Mammary epithelial cell (primary cell): ENCODE data around the gene ADARB1.

Source experiments
- CTCF ChIP-seq, 2 donors: IDR thresholded peaks in 1 of 2; conservative IDR thresholded peaks in 1 of 2; 2 replicates each; pipeline ENCODE4 v1.5.1; 2011 to 2012; ENCODE audit warnings: inconsistent platforms in 2 of 2, low read length in 2 of 2, mild to moderate bottlenecking in 2 of 2, control low read depth in 1 of 2, low read depth in 1 of 2; ENCODE audit not compliant: insufficient read depth in 1 of 2; ENCODE audit errors: extremely low read depth in 1 of 2
- EZH2 ChIP-seq: IDR thresholded peaks from 2 replicates; pipeline ENCODE4 v1.6.1; 2012; ENCODE audit warnings: low read length, inconsistent platforms, borderline replicate concordance

- TF ChIP-seq CTCF (conservative IDR thresholded peaks at IDR 0.05 in 1 of 2, IDR thresholded peaks at IDR 0.05 in 1 of 2; ENCODE audit: extremely low read depth in 1 of 2, insufficient read depth in 1 of 2, low read depth in 1 of 2, low read length in 2 of 2) (no peak), EZH2 (no peak)
Measured at GRCh38 chr21:45199201-45199600, 124.8 kb downstream of the ADARB1 start.
